ENCODE measurements around the gene PDSS2.

DNA sequence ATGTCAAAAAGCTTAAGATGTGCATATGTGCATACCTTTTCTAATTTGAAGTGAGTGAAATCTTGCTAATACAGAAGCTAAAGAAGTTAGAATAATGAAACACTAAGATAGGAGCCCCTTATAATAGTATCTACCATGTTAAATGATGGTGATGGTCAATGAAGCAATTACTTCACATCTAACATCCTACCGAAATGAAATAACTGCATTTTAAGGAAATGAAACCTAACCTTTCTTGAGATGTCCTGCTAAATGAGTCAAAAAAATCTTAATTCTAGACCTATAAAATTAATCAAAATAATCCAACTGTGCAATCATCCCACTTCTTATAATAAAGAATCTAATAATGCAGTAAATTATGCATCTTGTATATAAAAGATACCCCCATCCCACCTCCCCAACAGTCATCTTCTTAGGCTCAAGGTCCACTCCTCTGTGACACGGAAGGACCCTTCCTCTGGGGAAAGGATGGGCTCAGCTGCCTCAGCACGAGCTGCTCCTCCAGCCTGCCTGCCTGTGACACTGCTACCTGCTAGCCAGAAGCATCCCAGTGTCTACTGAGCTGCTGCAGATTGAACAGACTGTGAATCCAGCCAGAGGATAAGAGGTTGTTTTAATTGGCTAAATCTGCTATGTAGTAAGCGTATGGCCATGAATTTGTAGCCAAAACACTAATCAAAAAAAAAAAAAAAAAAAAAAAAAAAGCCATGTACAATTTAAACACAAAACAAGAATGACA lies 214.5 kb downstream of the PDSS2 start:
- TF ChIP-seq EZH2 (IDR thresholded peaks at IDR 0.05; ENCODE audit: borderline replicate concordance, low read length) = no peak
- TF ChIP-seq, protein P1, sequence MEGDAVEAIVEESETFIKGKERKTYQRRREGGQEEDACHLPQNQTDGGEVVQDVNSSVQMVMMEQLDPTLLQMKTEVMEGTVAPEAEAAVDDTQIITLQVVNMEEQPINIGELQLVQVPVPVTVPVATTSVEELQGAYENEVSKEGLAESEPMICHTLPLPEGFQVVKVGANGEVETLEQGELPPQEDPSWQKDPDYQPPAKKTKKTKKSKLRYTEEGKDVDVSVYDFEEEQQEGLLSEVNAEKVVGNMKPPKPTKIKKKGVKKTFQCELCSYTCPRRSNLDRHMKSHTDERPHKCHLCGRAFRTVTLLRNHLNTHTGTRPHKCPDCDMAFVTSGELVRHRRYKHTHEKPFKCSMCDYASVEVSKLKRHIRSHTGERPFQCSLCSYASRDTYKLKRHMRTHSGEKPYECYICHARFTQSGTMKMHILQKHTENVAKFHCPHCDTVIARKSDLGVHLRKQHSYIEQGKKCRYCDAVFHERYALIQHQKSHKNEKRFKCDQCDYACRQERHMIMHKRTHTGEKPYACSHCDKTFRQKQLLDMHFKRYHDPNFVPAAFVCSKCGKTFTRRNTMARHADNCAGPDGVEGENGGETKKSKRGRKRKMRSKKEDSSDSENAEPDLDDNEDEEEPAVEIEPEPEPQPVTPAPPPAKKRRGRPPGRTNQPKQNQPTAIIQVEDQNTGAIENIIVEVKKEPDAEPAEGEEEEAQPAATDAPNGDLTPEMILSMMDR (IDR thresholded peaks at IDR 0.05; ENCODE audit: low read length) = no peak

Measured in OCI-LY1 (cell line).